ENCODE results near the gene GPR176. TPM values are rescaled to one million over a fixed set of nuclear protein-coding genes. Genes with fewer than 3 reads are reported as not detected.

Gene GPR176
- total RNA-seq, 1 experiment from 2014 or later = 9.8 TPM

DNA sequence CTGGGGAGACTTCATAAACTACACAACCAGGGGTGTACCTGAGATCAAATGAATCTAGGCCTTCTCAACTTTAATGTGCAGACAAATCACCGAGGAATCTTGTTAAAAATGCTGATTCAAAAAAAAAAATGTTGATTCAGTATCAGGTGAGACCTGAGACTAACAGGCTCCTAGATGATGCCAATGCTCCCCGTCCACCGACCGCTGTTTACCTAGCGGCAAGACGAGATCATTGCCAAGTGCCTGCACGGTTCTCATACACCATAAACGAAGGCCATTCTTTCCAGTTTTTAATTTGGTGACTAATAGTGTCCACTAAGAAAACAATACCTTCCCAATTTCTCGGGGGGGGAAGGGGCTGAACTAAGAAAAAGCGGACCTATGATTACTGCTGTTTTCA lies 134.9 kb downstream of the GPR176 start:
- no peak for DNase-seq
- intact Hi-C loops (cut with micrococcal nuclease; ENCODE audit: unreplicated experiment) = loop anchor here (5.0 to 10.0 kb wide), 2 partner anchors 147 to 220 kb away; partner anchors contain the start of gene EIF2AK4
- no peak overlapping the region for H3K4me3 ChIP-seq (ENCODE audit: low read depth, low read length)
- H3K9me3 Mint-ChIP-seq (ENCODE audit: unreplicated experiment) = no peaks in the 10 kb centered on the region
- H3K27ac Mint-ChIP-seq (ENCODE audit: unreplicated experiment) = no peak overlapping the region
- H3K4me1 ChIP-seq = peaks cover 32% of the 10 kb centered on the region
- no peaks in the 10 kb centered on the region for H3K27me3 Mint-ChIP-seq (ENCODE audit: insufficient read depth, unreplicated experiment)
- peak overlapping the region; percentile 67 for H3K4me3 Mint-ChIP-seq (ENCODE audit: unreplicated experiment)
- no peaks in the 10 kb centered on the region for H3K36me3 ChIP-seq (ENCODE audit: control insufficient read depth, insufficient read depth, low read length)
- POLR2A ChIA-PET = no interaction called here
- no peaks in the 10 kb centered on the region for H3K9me3 ChIP-seq
- peaks cover 24% of the 10 kb centered on the region for H3K4me1 Mint-ChIP-seq (ENCODE audit: low read depth, unreplicated experiment)
- H3K36me3 Mint-ChIP-seq (ENCODE audit: insufficient read depth, unreplicated experiment) = no peaks in the 10 kb centered on the region
- TF ChIP-seq CTCF (IDR thresholded peaks at IDR 0.05; ENCODE audit: insufficient read depth in 1 of 2, low read depth in 1 of 2, low read length in 1 of 2, severe bottlenecking in 1 of 2, unreplicated experiment in 1 of 2) = no peak
- H3K27me3 ChIP-seq (replicated peaks; ENCODE audit: control insufficient read depth, insufficient read depth, low read length) = no peaks in the 10 kb centered on the region
- no TSS peak for BruUV-seq (replicated peaks)
- CTCF ChIA-PET = no interaction called here

DNA sequence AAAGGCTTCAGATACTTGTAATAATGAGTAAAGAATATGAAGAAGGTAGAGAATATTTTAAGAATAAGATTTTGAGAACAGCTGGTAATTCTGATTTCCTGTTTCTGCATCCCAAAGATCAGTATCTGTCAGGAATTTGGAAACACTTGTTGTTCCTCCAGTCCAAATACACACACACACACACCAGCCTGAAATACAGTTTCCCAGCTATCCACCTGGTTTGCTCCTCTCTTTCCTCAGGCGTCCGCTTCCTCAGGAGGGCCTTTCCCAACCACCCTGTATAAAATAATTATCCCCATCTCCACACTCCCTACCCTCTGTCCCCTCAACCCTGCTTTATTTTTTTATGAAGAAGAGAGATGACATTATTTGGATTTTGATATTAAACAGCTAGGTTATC lies 135.4 kb downstream of the GPR176 start:
- Histone ChIP-seq H3K36me3 (ENCODE audit: control insufficient read depth, insufficient read depth, low read length) (no peaks in the 10 kb centered on the region), H3K27me3 (replicated peaks; ENCODE audit: control insufficient read depth, insufficient read depth, low read length) (no peaks in the 10 kb centered on the region), H3K4me3 (ENCODE audit: low read depth, low read length) (no peak overlapping the region), H3K9me3 (no peaks in the 10 kb centered on the region), H3K4me1 (peaks cover 32% of the 10 kb centered on the region)
- no peaks in the 10 kb centered on the region for H3K36me3 Mint-ChIP-seq (ENCODE audit: insufficient read depth, unreplicated experiment)
- no peaks in the 10 kb centered on the region for H3K27me3 Mint-ChIP-seq (ENCODE audit: insufficient read depth, unreplicated experiment)
- H3K4me3 Mint-ChIP-seq (ENCODE audit: unreplicated experiment) = peak overlapping the region; percentile 67
- intact Hi-C loops (cut with micrococcal nuclease; ENCODE audit: unreplicated experiment) = loop anchor here (5.0 to 10.0 kb wide), 2 partner anchors 148 to 220 kb away; partner anchors contain the start of gene EIF2AK4
- no TSS peak for BruUV-seq (replicated peaks)
- peaks cover 24% of the 10 kb centered on the region for H3K4me1 Mint-ChIP-seq (ENCODE audit: low read depth, unreplicated experiment)
- no peaks in the 10 kb centered on the region for H3K9me3 Mint-ChIP-seq (ENCODE audit: unreplicated experiment)
- POLR2A ChIA-PET = no interaction called here
- DNase-seq = no peak
- CTCF ChIA-PET = no interaction called here
- H3K27ac Mint-ChIP-seq (ENCODE audit: unreplicated experiment) = no peak overlapping the region
- no peak for TF ChIP-seq CTCF (IDR thresholded peaks at IDR 0.05; ENCODE audit: insufficient read depth in 1 of 2, low read depth in 1 of 2, low read length in 1 of 2, severe bottlenecking in 1 of 2, unreplicated experiment in 1 of 2)

GRCh38 chr15:39784125-39784524 lies 135.9 kb downstream of the GPR176 start:
- TF ChIP-seq CTCF (IDR thresholded peaks at IDR 0.05; ENCODE audit: insufficient read depth in 1 of 2, low read depth in 1 of 2, low read length in 1 of 2, severe bottlenecking in 1 of 2, unreplicated experiment in 1 of 2) = no peak
- Histone ChIP-seq H3K36me3 (ENCODE audit: control insufficient read depth, insufficient read depth, low read length) (no peaks in the 10 kb centered on the region), H3K9me3 (no peaks in the 10 kb centered on the region), H3K4me3 (ENCODE audit: low read depth, low read length) (peak overlapping the region; percentile 92), H3K4me1 (peaks cover 32% of the 10 kb centered on the region), H3K27me3 (replicated peaks; ENCODE audit: control insufficient read depth, insufficient read depth, low read length) (no peaks in the 10 kb centered on the region)
- Mint-ChIP-seq H3K36me3 (ENCODE audit: insufficient read depth, unreplicated experiment) (no peaks in the 10 kb centered on the region), H3K4me1 (ENCODE audit: low read depth, unreplicated experiment) (peaks cover 24% of the 10 kb centered on the region), H3K4me3 (ENCODE audit: unreplicated experiment) (peak overlapping the region; percentile 72), H3K9me3 (ENCODE audit: unreplicated experiment) (no peaks in the 10 kb centered on the region), H3K27ac (ENCODE audit: unreplicated experiment) (peak overlapping the region; percentile 21), H3K27me3 (ENCODE audit: insufficient read depth, unreplicated experiment) (no peaks in the 10 kb centered on the region)
- DNase-seq = no peak
- CTCF ChIA-PET = no interaction called here
- intact Hi-C loops (cut with micrococcal nuclease; ENCODE audit: unreplicated experiment) = loop anchor here (10.0 kb wide), 1 partner anchor 221 kb away; no protein-coding TSS in a partner anchor
- POLR2A ChIA-PET = no interaction called here
- no TSS peak for BruUV-seq (replicated peaks)
